Renal cortex interstitium (tissue), 3 donors: ENCODE measurements around the gene TMSB15A. TPM values are rescaled to one million over a fixed set of nuclear protein-coding genes. Genes with fewer than 3 reads are reported as not detected.

Source experiments
- polyA plus RNA-seq, 3 donors: library from polyadenylated mRNA; unstranded; fragments of 120-200 nt; gene quantifications; one replicate each; pipeline ENCODE4 v1.2.1, GENCODE V29; 2013; ENCODE audit not compliant: insufficient read length in 3 of 3

TMSB15A gene
- polyA plus RNA-seq, 3 donors, result 46.8 to 81.2 (median 78.0) TPM

Other genes starting within 250 kb of the TMSB15A start
- gene NXF2B, start 76.7 kb downstream of the TMSB15A start, polyA plus RNA-seq, result 1 to 10 TPM in 2 of 3 donors, under 1 TPM in 1; 0.48 to 2.0 (median 1.0) TPM
- gene TCP11X2, start 44.9 kb downstream of the TMSB15A start, polyA plus RNA-seq, result 1 to 10 TPM in 2 of 3 donors, under 1 TPM in 1; 0.87 to 2.2 (median 1.5) TPM
- gene ARMCX5, start 82.8 kb upstream of the TMSB15A start, polyA plus RNA-seq, result 10 to 100 TPM; 13.7 to 17.3 (median 16.5) TPM
- gene GPRASP1, start 134.7 kb upstream of the TMSB15A start, polyA plus RNA-seq, result 10 to 100 TPM; 13.1 to 19.0 (median 13.7) TPM
- gene GPRASP2, start 195.7 kb upstream of the TMSB15A start, polyA plus RNA-seq, result 10 to 100 TPM; 38.7 to 41.5 (median 40.6) TPM
- gene GPRASP3, start 204.0 kb upstream of the TMSB15A start, polyA plus RNA-seq, result 10 to 100 TPM; 18.1 to 18.9 (median 18.5) TPM